Naive thymus-derived CD4-positive, alpha-beta T cell (primary cell): ENCODE measurements around the gene MARCHF3. TPM values are rescaled to one million over a fixed set of nuclear protein-coding genes. Genes with fewer than 3 reads are reported as not detected.

Experiments used
- ATAC-seq: fragments of 150-1000 bp; cut with Tn5 transposase; 2 replicates; pipeline ENCODE4 v1.10.0; 2021; ENCODE audit warnings: mild to moderate bottlenecking, moderate library complexity
- CTCF ChIA-PET: fragments of 350-600 bp; sonication (Branson Sonifier 250); formaldehyde crosslinking; loops from one replicate; lab custom pipeline; 2021; ENCODE audit warnings: antibody characterized with exemption; lab: Charles Lee
- POLR2A ChIA-PET: fragments of 350-600 bp; sonication (Branson Sonifier 250); formaldehyde crosslinking; loops from one replicate; lab custom pipeline; 2021; ENCODE audit warnings: antibody characterized with exemption, inconsistent platforms; lab: Charles Lee
- DNase-seq, 9 donors: peaks; one replicate each; pipeline versions ENCODE4 v3.0.0 to v3.0.0-alpha.2; 2020 to 2022; ENCODE audit warnings: mixed read lengths in 1 of 9
- H3K27ac ChIP-seq: one replicate; pipeline ENCODE4 v1.7.0; 2013; ENCODE audit warnings: mild to moderate bottlenecking, low read depth, low read length, moderate library complexity
- H3K27me3 ChIP-seq, 2 donors: one replicate each; pipeline ENCODE4 v1.7.0; 2013; ENCODE audit warnings: low read length in 2 of 2, mild to moderate bottlenecking in 2 of 2, moderate library complexity in 2 of 2; ENCODE audit not compliant: control insufficient read depth in 2 of 2, insufficient read depth in 2 of 2
- H3K36me3 ChIP-seq, 3 experiments: 1 replicate in 2 of 3; 2 replicates in 1 of 3; pipeline ENCODE4 v1.7.0; 2013; ENCODE audit warnings: low read length in 3 of 3, mild to moderate bottlenecking in 3 of 3, moderate library complexity in 1 of 3; ENCODE audit not compliant: insufficient read depth in 3 of 3, control insufficient read depth in 2 of 3
- H3K4me1 ChIP-seq, 2 donors: one replicate each; pipeline ENCODE4 v1.7.0; 2013; ENCODE audit warnings: low read length in 2 of 2, mild to moderate bottlenecking in 2 of 2, moderate library complexity in 1 of 2; ENCODE audit not compliant: control insufficient read depth in 2 of 2, insufficient read depth in 2 of 2
- H3K4me3 ChIP-seq: 2 replicates; pipeline ENCODE4 v1.7.0; 2013; ENCODE audit warnings: mild to moderate bottlenecking, low read length
- H3K9me3 ChIP-seq, 3 experiments: 1 replicate in 2 of 3; 2 replicates in 1 of 3; pipeline ENCODE4 v1.7.0; 2013; ENCODE audit warnings: low read length in 3 of 3; ENCODE audit not compliant: control insufficient read depth in 2 of 3
- H3K27ac Mint-ChIP-seq, 9 donors: one replicate each; pipeline ENCODE4 v1.8.0; 2020 to 2022; ENCODE audit warnings: mixed read lengths in 9 of 9, mild to moderate bottlenecking in 8 of 9, moderate library complexity in 5 of 9, inconsistent platforms in 2 of 9
- H3K27me3 Mint-ChIP-seq, 5 donors: one replicate each; pipeline ENCODE4 v1.8.0; 2021 to 2022; ENCODE audit warnings: mixed read lengths in 5 of 5, mild to moderate bottlenecking in 1 of 5
- H3K36me3 Mint-ChIP-seq, 5 donors: one replicate each; pipeline ENCODE4 v1.8.0; 2020 to 2022; ENCODE audit warnings: mixed read lengths in 5 of 5, mild to moderate bottlenecking in 3 of 5, inconsistent platforms in 1 of 5
- H3K4me1 Mint-ChIP-seq, 7 donors: one replicate each; pipeline ENCODE4 v1.8.0; 2020 to 2022; ENCODE audit warnings: mixed read lengths in 7 of 7, mild to moderate bottlenecking in 3 of 7, inconsistent platforms in 1 of 7
- H3K4me3 Mint-ChIP-seq, 10 donors: one replicate each; pipeline ENCODE4 v1.8.0; 2020 to 2022; ENCODE audit warnings: mild to moderate bottlenecking in 10 of 10, mixed read lengths in 10 of 10, moderate library complexity in 6 of 10, inconsistent platforms in 2 of 10
- H3K9me3 Mint-ChIP-seq, 11 donors: one replicate each; pipeline ENCODE4 v1.8.0; 2020 to 2022; ENCODE audit warnings: mixed read lengths in 11 of 11, mild to moderate bottlenecking in 4 of 11, inconsistent platforms in 1 of 11, moderate library complexity in 1 of 11
- intact Hi-C, 2 donors: fragments of 100-400 bp; cut with micrococcal nuclease; formaldehyde crosslinking; loops; one replicate each; pipeline ENCODE4 v1.15.1; 2023
- polyA plus RNA-seq, 2 donors: library from polyadenylated mRNA; unstranded; fragments of 300-500 nt; fragmentation: Illumina TruSeq; gene quantifications; one replicate each; pipeline ENCODE4 v1.2.3, GENCODE V29; 2021
- total RNA-seq, 6 experiments: library from RNA in 5 of 6; stranded (reverse) in 5 of 6; gene quantifications; 1 replicate in 5 of 6; 2 replicates in 1 of 6; pipeline ENCODE4 v1.2.3 and lab custom pipeline; 2021 to 2026

MARCHF3 gene
- total and polyA plus RNA-seq, 7 experiments from 2014 or later = 3.1 to 15.4 (median 13.0) TPM

- Histone ChIP-seq H3K4me1 (peaks cover 0 to 18% of the 10 kb centered on the region in 2 donors), H3K9me3 (no peaks in the 10 kb centered on the region), H3K27me3 (no peaks in the 10 kb centered on the region), H3K4me3 (no peak overlapping the region), H3K36me3 (no peaks in the 10 kb centered on the region), H3K27ac (no peak overlapping the region)
- H3K27me3 Mint-ChIP-seq = peaks cover 0 to 3% (median 0%) of the 10 kb centered on the region in 5 donors
- peaks cover 0 to 3% (median 0%) of the 10 kb centered on the region in 5 donors for H3K36me3 Mint-ChIP-seq
- peaks cover 0 to 4% (median 0%) of the 10 kb centered on the region in 11 donors for H3K9me3 Mint-ChIP-seq
- intact Hi-C loops = loop anchor here in 1 of 2 donors (2.0 kb wide), 1 partner anchor 16 kb away; no protein-coding TSS in a partner anchor
- H3K4me3 Mint-ChIP-seq = no peak overlapping the region
- CTCF ChIA-PET = no interaction called here
- peaks cover 5 to 46% (median 31%) of the 10 kb centered on the region in 7 donors for H3K4me1 Mint-ChIP-seq
- ATAC-seq = no peak
- no peak for DNase-seq
- POLR2A ChIA-PET = interaction anchor here (1.0 kb wide), 1 partner anchor 18 kb away, joined by 3 read pairs; no protein-coding TSS in a partner anchor
- peak overlapping the region in 1 of 9 donors; percentile 72 for H3K27ac Mint-ChIP-seq
Measured at GRCh38 chr5:127012916-127013315, 17.4 kb downstream of the MARCHF3 start.

GRCh38 chr5:127011961-127012644 lies 18.3 kb downstream of the MARCHF3 start:
- H3K27me3 ChIP-seq = no peaks in the 10 kb centered on the region
- CTCF ChIA-PET = interaction anchor here (0.6 to 1.0 kb wide), 2 partner anchors 43 to 46 kb away, joined by 3 to 5 read pairs; no protein-coding TSS in a partner anchor
- Mint-ChIP-seq H3K4me3 (no peak overlapping the region), H3K4me1 (peaks cover 5 to 47% (median 31%) of the 10 kb centered on the region in 7 donors), H3K36me3 (peaks cover 0 to 3% (median 0%) of the 10 kb centered on the region in 5 donors), H3K27me3 (peaks cover 0 to 3% (median 0%) of the 10 kb centered on the region in 5 donors), H3K9me3 (peaks cover 0 to 4% (median 0%) of the 10 kb centered on the region in 11 donors), H3K27ac (peak overlapping the region in 1 of 9 donors; percentile 53)
- peaks cover 0 to 18% of the 10 kb centered on the region in 2 donors for H3K4me1 ChIP-seq
- no peaks in the 10 kb centered on the region for H3K36me3 ChIP-seq
- POLR2A ChIA-PET = interaction anchor here (1.0 to 1.3 kb wide), 2 partner anchors 19 to 29 kb away, joined by 3 to 7 read pairs; no protein-coding TSS in a partner anchor
- intact Hi-C loops = loop anchor here in 1 of 2 donors (2.0 kb wide), 1 partner anchor 17 kb away; no protein-coding TSS in a partner anchor
- DNase-seq (no peak), ATAC-seq (no peak)
- H3K27ac ChIP-seq = no peak overlapping the region
- no peaks in the 10 kb centered on the region for H3K9me3 ChIP-seq
- no peak overlapping the region for H3K4me3 ChIP-seq

GRCh38 chr5:127011153-127011552 lies 19.2 kb downstream of the MARCHF3 start:
- ChIA-PET CTCF (interaction anchor here (1.2 kb wide), 1 partner anchor 34 kb away, joined by 4 read pairs; no protein-coding TSS in a partner anchor), POLR2A (no interaction called here)
- no peaks in the 10 kb centered on the region for H3K27me3 Mint-ChIP-seq
- H3K9me3 Mint-ChIP-seq = peaks cover 0 to 2% (median 0%) of the 10 kb centered on the region in 11 donors
- no peak overlapping the region for H3K27ac Mint-ChIP-seq
- intact Hi-C loops = no loop called here
- no peak overlapping the region for H3K4me3 ChIP-seq
- H3K4me1 ChIP-seq = peaks cover 0 to 18% of the 10 kb centered on the region in 2 donors
- DNase-seq (no peak), ATAC-seq (no peak)
- no peaks in the 10 kb centered on the region for H3K9me3 ChIP-seq
- no peak overlapping the region for H3K4me3 Mint-ChIP-seq
- H3K36me3 ChIP-seq = no peaks in the 10 kb centered on the region
- H3K4me1 Mint-ChIP-seq = peaks cover 5 to 51% (median 37%) of the 10 kb centered on the region in 7 donors
- no peaks in the 10 kb centered on the region for H3K36me3 Mint-ChIP-seq
- H3K27me3 ChIP-seq = no peaks in the 10 kb centered on the region
- H3K27ac ChIP-seq = no peak overlapping the region

- Mint-ChIP-seq H3K27me3 (no peaks in the 10 kb centered on the region), H3K9me3 (no peaks in the 10 kb centered on the region), H3K36me3 (no peaks in the 10 kb centered on the region), H3K4me1 (peaks cover 5 to 47% (median 37%) of the 10 kb centered on the region in 7 donors), H3K27ac (no peak overlapping the region), H3K4me3 (no peak overlapping the region)
- Histone ChIP-seq H3K4me1 (peaks cover 0 to 18% of the 10 kb centered on the region in 2 donors), H3K9me3 (no peaks in the 10 kb centered on the region), H3K27ac (no peak overlapping the region), H3K4me3 (no peak overlapping the region), H3K27me3 (no peaks in the 10 kb centered on the region), H3K36me3 (no peaks in the 10 kb centered on the region)
- intact Hi-C loops = no loop called here
- ChIA-PET CTCF (interaction anchor here (1.2 kb wide), 1 partner anchor 34 kb away, joined by 4 read pairs; no protein-coding TSS in a partner anchor), POLR2A (no interaction called here)
- ATAC-seq = no peak
- DNase-seq = no peak
Measured at GRCh38 chr5:127010362-127010761, 20.0 kb downstream of the MARCHF3 start.

- no peak for DNase-seq
- Histone ChIP-seq H3K4me3 (no peak overlapping the region), H3K27ac (no peak overlapping the region), H3K9me3 (no peaks in the 10 kb centered on the region), H3K4me1 (peaks cover 0 to 18% of the 10 kb centered on the region in 2 donors), H3K27me3 (no peaks in the 10 kb centered on the region), H3K36me3 (no peaks in the 10 kb centered on the region)
- H3K9me3 Mint-ChIP-seq = no peaks in the 10 kb centered on the region
- H3K4me3 Mint-ChIP-seq = no peak overlapping the region
- no peaks in the 10 kb centered on the region for H3K27me3 Mint-ChIP-seq
- peaks cover 5 to 43% (median 33%) of the 10 kb centered on the region in 7 donors for H3K4me1 Mint-ChIP-seq
- ChIA-PET POLR2A (no interaction called here), CTCF (no interaction called here)
- no peak overlapping the region for H3K27ac Mint-ChIP-seq
- ATAC-seq = no peak
- intact Hi-C loops = loop anchor here in 1 of 2 donors (5.0 kb wide), 1 partner anchor 37 kb away; no protein-coding TSS in a partner anchor
- H3K36me3 Mint-ChIP-seq = no peaks in the 10 kb centered on the region
Measured at GRCh38 chr5:127009784-127010183, 20.6 kb downstream of the MARCHF3 start.

GRCh38 chr5:127008300-127008975 lies 21.9 kb downstream of the MARCHF3 start:
- peak overlapping the region in 1 of 9 donors; percentile 46 for H3K27ac Mint-ChIP-seq
- POLR2A ChIA-PET = interaction anchor here (0.7 to 1.4 kb wide), 2 partner anchors 10 to 94 kb away, joined by 3 to 4 read pairs; no protein-coding TSS in a partner anchor
- H3K27me3 ChIP-seq = no peaks in the 10 kb centered on the region
- H3K4me3 ChIP-seq = no peak overlapping the region
- no peaks in the 10 kb centered on the region for H3K36me3 Mint-ChIP-seq
- CTCF ChIA-PET = interaction anchor here (0.6 to 1.0 kb wide), 2 partner anchors 9 to 44 kb away, joined by 3 read pairs; no protein-coding TSS in a partner anchor
- ATAC-seq (no peak), DNase-seq (no peak)
- H3K9me3 ChIP-seq = no peaks in the 10 kb centered on the region
- no peaks in the 10 kb centered on the region for H3K27me3 Mint-ChIP-seq
- intact Hi-C loops = loop anchor here in 1 of 2 donors (5.0 kb wide), 1 partner anchor 36 kb away; no protein-coding TSS in a partner anchor
- H3K36me3 ChIP-seq = no peaks in the 10 kb centered on the region
- H3K4me1 Mint-ChIP-seq = peaks cover 0 to 41% (median 22%) of the 10 kb centered on the region in 7 donors
- H3K27ac ChIP-seq = no peak overlapping the region
- H3K4me3 Mint-ChIP-seq = no peak overlapping the region
- peaks cover 0 to 16% of the 10 kb centered on the region in 2 donors for H3K4me1 ChIP-seq
- H3K9me3 Mint-ChIP-seq = no peaks in the 10 kb centered on the region
